Measurements from ENCODE around the gene CYB561D1.
A peak's percentile ranks its signal among the peaks of the same experiment; 100 is the strongest.

The CYB561D1 gene

GRCh38 chr1:109500941-109501381, 7.1 kb downstream of the CYB561D1 start:
- no peak for DNase-seq (ENCODE audit: low spot score)

- DNase-seq (ENCODE audit: low spot score), result no peak
These were observed 7.9 kb downstream of the CYB561D1 start for GRCh38 chr1:109501644-109502363.

DNA sequence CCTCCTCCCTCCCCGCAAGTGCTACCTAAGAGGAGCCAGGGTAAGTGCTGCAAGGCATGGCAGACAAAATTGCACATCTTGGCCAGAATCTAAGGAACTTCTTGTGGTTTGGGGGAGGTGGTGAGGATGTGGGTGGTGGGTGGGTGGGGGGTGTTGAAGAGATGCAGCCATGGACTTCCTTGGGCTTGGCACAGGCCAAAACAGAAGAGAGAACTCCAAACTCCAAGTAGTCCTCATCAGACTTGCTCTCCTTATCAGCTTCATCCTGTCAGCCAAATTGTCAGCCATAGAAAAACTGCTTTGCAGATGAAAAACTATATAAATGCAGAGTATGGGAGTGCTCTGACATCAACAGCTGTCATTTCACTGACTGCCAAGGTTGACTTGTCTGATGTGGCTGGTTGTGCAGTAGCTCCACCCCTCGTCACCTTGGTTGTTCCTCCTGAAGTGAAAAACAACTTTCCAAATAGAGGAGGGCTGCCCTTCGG, 8.5 kb downstream of the CYB561D1 start:
- DNase-seq (ENCODE audit: low spot score), result no peak

GRCh38 chr1:109503935-109504334, 10.0 kb downstream of the CYB561D1 start:
- no peak for DNase-seq (ENCODE audit: low spot score)

- no peak for DNase-seq (ENCODE audit: low spot score)
These were observed 11.1 kb downstream of the CYB561D1 start for GRCh38 chr1:109504974-109505373.

DNA sequence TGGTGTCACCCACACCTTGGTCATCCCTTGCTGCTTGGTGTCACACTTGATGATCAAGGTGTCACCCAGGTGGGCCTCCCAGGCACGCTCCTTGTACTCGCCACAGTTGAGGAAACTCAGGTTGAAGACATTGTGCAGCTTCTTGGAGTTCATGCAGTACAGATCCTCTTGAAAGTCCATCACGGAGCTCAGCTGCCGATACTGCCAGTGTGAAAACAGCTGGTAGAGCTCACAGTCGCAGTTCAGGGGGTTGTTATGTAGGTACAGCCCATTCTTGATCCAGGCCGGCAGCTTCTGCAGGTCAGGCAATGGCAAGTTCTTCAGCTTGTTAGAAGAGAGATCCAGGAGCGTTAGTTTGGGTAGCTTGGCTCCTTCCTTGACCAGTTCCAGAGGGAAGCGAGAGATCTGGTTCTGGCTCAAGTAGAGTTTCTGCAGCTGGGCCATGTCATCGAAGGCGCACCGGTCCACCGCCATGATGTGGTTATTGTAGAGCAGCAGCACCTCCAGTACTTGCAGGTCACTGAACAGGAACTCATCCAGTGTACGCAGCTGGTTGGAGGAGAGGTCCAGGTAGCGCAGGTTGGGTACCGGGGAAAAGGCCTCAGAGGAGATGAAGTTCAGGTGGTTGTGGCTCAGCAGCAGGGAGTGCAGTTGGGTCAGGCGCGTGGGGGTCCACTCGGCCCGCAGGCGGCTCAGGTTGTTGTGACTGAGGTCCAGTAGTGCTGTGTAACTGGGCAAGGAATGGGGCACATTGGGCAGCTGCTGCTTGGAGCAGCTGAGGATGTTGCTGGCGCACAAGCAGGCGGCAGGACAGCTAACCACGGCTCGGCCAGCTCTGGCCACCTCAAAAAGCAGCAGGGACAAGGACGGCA, 14.3 kb downstream of the CYB561D1 start:
- no peak for DNase-seq (ENCODE audit: low spot score)

GRCh38 chr1:109508873-109509175, 14.9 kb downstream of the CYB561D1 start:
- DNase-seq (ENCODE audit: low spot score), result no peak

DNA sequence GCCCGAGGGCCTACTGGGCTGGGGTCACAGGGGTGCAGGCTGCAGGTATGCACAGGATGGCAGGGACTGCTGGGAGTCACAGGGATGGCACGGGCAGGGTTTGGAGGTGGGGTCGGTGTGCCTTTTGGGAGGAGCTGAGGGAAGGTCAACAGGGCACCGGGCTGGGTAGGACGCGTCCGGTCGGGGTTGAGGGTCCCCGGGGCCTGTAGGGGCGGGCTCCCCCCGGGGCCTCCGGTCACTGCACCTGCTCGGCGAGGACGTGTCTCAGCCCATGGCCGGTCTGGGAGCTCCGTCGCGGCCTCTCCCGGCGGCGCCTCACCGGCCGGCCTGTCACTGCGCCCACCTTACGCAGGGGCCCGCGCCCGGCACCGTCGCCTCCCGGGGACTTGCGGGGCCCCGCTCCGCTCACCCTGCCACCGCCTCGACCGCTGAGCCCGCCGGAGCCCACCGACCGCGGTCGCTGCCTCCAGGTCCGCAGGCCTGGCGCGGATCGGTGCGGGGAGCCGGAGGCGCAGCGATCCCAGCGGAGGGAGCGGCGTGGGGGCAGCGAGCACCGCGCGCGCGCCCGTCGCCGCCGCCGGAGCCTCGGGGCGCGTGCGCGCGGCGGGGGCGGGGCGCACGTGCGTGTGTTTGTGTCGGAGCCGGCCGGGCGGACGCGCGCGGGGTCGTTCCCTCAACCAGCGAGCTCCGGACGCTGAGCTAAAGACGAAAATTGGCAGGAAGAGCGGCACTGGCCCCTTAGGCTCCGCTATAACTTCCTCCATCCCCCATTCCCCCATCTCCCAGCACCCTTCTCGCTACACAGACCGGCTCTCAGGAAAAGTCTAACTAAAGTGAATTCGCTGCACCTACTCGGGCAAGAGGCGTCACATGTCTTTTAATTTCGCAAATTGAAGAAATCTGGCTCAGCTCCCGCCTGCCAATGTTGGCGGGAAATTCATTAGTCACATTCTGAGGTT, 15.6 kb downstream of the CYB561D1 start, which contains the start of gene AMIGO1:
Gene AMIGO1 (minus strand): TSS at position 552 of the 959 bp plus-strand sequence. CDS start 815 bp downstream, outside the sequence.
- DNase-seq (ENCODE audit: low spot score), result peak; percentile 96

- DNase-seq (ENCODE audit: low spot score), result no peak
These were observed 19.3 kb downstream of the CYB561D1 start for GRCh38 chr1:109513110-109513710.

DNA sequence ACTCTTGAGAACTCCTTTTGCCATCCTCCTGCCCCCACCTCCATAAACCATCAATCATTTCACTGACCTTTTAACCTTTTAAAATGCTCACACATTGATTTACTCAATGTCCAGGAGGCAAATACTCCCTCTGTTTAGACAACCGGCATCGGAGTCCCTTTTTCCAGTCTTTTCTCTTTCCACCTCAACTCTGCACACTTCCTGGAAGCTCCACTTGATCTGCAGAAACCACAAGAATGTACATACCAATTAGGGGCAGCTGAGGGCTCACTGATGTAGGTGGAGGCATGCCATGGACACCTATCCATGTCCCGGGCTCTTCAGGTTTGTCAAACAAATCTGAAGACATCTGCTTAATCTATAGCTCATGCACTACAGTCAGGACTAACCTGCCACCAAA, 21.0 kb downstream of the CYB561D1 start:
- no peak for DNase-seq (ENCODE audit: low spot score)

DNA sequence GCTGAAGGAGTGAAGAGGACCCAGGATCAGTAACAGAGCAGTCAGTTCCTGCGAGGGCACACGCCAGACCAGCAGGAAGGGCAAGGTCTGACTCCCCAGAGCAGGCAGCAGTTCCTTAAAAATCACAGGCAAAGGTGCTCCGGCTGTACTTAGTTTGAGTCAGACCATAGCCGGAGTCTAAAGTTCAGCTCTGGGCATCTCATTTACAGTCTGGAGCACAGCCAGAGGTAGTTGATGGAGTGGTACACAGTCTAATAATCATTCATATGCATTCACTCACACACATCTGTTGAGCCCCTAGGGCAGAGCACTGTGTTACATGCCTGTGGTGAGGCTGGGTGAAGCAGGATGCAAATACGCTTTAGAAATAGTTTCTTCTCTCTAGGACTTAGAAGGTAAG, 23.0 kb downstream of the CYB561D1 start:
- DNase-seq (ENCODE audit: low spot score), result no peak

- DNase-seq (ENCODE audit: low spot score), result no peak
These were observed 23.4 kb downstream of the CYB561D1 start for GRCh38 chr1:109517337-109517736.

- DNase-seq (ENCODE audit: low spot score), result no peak
These were observed 27.4 kb downstream of the CYB561D1 start for GRCh38 chr1:109521002-109521951.

DNA sequence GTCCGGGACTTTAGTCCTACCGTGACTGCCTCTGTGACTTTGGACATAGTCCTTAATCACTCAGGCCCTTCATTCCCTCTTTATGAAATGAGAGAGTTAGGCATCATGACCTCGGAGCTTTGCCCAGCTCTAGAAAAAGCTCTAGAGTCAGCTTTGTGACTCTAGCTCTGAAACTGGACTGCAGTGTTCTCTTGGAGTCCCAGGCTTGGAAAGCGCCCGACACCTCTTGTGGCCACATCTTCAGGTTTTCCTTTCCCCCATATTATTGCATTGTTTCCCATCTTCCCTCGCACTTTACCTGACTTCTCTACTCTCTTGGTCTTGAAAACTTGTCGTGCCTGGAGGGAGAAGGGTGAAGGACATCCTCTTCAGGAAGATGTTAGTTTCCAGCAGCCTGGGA, 28.1 kb downstream of the CYB561D1 start:
- no peak for DNase-seq (ENCODE audit: low spot score)

GRCh38 chr1:109523706-109524105, 29.8 kb downstream of the CYB561D1 start:
- DNase-seq (ENCODE audit: low spot score), result no peak

- DNase-seq (ENCODE audit: low spot score), result no peak
These were observed 33.4 kb downstream of the CYB561D1 start for GRCh38 chr1:109527098-109527811.

- no peak for DNase-seq (ENCODE audit: low spot score)
These were observed 34.2 kb downstream of the CYB561D1 start for GRCh38 chr1:109527846-109528695.

DNA sequence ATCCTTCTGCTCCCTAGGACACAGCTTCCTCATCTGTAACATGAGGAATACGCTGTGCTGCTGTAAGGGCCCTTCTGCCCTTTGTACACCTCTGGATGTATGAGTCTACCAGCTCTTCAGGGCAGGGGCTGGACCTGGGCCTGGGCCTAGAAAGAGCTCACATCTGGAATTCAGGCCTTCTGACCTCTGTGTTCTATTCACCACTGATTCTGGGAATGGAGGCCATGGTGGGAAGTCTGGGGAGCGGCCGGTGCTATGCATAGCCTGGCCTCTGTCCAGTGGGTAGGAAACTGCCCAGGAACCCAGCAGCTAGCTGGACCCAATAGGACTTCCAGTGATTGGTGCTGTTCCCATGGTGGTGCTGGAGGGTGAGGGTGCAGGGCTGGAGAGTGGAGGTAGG, 34.8 kb downstream of the CYB561D1 start:
- no peak for DNase-seq (ENCODE audit: low spot score)
